NCI-H187 (cell line): Measurements from ENCODE around the gene DGKD.

Experiments used
- DNase-seq, 2 experiments: peaks; one replicate each; lab custom pipeline; 2025; lab: John Stamatoyannopoulos, UW

Gene DGKD

GRCh38 chr2:233477548-233478433 lies 123.5 kb downstream of the DGKD start:
- no peak for DNase-seq

- no peak for DNase-seq
Observed at GRCh38 chr2:233479616-233480489, 125.6 kb downstream of the DGKD start.

- DNase-seq = peak in 1 of 2 experiments; percentile 1
Observed at GRCh38 chr2:233480490-233481202, 126.4 kb downstream of the DGKD start.

DNA sequence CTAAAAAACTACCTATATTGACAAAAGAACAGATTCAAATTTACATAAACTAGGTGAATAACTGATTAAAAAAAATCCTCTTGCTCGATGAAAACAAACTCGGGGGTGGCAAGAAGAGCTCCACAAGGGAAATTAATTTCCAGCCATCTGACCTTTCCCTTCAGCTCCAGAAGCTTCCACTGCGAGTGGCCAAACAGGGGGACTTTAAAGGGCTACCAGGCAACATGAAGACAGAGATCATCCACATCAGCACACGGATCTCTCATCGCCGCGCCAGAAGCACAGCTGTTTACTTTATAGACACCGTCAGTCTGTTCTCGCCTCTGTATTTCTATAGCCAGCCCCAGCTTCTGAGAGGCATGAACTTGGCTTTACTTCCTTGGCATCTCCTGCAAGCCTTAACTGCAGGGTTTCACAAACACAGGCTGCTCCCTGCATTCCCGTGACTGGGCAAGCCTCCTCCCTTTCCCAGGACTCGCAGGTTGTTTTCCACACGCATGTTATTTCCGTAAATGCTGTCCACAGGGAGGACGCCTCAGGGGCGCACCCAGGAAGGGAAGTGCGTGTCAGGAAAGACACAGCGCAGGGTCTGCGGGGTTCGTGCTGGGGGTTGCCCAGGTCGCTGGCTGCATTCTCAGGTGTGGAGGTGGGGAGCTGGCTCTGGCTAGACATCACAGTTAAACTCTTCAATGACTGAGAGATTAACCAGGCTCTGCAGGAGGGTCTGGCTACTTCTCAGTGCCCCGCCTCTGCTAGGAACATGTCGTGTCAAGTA lies 127.3 kb downstream of the DGKD start:
- DNase-seq = no peak

- DNase-seq = no peak
Observed at GRCh38 chr2:233482616-233483015, 128.3 kb downstream of the DGKD start.

DNA sequence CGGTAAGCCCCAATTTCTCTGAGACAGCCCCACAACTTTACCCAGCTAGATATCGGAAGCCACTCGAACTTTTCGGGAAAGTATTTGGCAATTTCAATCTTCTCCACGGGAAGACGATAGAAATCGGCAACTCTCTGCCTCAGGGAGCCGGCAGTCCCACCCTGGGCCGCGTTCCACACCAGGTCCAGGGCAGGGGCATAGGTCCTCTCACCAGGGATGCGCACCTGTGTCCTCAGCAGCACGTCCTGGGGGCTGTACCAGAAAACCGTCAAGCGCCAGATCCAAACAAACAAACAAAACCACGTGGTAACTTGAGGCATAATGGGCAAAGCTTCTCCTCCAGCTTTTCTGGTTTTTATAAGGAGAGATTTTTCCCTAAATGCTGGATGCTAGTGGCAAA lies 131.4 kb downstream of the DGKD start:
- DNase-seq = no peak

- no peak for DNase-seq
Observed at GRCh38 chr2:233486357-233486756, 132.1 kb downstream of the DGKD start.

GRCh38 chr2:233486778-233487552 lies 132.7 kb downstream of the DGKD start:
- no peak for DNase-seq

DNA sequence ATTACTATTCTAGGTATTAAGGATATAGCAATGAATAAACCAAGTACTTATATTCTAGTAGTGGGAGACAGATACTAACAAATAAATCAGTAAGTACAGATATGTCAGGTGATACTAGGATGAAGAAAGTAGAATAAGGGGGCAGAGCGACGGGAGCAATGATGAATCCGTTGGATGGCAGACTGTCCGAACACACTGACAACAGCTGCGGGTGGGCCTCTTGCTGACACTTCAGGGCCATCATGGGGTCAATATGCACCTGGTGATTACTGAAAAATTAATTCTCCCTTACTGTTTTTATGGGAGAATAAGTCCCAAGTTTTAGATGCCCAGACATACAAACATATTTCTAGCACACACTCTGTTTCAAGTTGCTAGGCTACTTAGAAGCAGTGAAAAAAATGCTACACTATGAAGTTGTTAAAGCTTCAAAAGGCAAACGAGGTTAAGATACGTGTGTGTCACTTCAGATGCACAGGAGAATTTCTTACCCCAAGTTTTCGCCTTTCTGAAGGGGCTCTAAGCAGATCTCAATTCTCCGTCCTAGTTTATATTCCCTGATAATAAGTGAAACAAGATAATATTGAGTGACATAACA lies 133.6 kb downstream of the DGKD start:
- no peak for DNase-seq

- no peak for DNase-seq
Observed at GRCh38 chr2:233489143-233489542, 134.8 kb downstream of the DGKD start.

GRCh38 chr2:233489666-233490065 lies 135.4 kb downstream of the DGKD start:
- DNase-seq = no peak

DNA sequence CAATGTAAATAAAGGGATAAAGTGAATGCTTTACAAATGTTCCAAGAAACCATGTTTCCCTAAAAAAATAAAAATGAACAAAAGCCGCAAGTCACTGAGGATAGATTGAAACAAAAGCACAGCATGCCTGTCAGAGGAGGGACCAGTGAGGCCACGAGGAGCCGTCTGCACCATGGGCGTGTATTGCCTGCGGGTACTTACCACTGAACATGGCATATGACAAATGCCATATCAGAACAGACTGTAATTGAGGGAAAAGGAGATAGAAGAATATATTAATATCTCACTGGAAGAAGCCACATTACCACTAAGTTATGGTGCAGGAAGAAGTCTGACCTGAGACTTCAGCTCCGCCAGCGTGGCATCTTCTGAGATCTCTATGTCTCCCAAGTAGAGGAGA lies 136.5 kb downstream of the DGKD start:
- no peak for DNase-seq

DNA sequence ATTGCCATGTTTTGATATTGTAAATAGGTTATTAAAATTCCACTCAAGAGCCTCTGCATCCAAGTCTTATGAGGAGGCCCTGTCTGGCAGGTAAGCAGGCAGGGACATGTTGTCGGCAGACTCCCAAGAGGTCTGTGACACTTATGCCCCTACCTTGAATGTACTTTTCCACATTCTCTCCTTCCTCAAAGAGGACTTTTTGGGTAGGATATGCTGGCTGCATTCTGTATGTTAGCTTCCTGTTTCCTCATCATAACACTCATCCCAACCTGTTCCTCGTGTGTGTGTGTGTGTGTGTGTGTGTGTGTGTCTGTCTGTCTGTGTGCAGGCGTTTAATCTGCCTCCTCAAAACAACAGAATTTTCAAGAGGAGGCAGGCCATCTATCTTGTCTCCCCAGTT lies 137.0 kb downstream of the DGKD start:
- DNase-seq = no peak

- no peak for DNase-seq
Observed at GRCh38 chr2:233492078-233492477, 137.8 kb downstream of the DGKD start.

DNA sequence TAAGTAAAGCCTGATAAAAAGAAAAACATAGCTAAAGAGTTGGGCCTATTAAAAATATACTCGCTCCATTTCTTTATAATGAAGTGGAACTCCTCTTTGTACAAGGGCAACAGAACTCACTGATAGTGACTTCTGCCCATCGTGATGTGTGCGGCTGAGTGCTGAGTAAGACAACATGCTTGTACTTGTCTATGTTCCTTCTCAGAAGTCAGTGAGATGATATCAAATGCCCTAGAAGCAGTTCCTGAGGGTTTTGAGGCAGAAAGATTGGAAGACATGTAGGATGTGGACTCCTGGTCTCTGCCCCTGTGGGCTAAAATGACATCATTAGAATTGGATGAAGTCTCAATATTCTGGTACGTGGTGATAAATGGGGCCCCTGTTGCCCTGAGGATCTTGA lies 138.5 kb downstream of the DGKD start:
- DNase-seq = no peak

DNA sequence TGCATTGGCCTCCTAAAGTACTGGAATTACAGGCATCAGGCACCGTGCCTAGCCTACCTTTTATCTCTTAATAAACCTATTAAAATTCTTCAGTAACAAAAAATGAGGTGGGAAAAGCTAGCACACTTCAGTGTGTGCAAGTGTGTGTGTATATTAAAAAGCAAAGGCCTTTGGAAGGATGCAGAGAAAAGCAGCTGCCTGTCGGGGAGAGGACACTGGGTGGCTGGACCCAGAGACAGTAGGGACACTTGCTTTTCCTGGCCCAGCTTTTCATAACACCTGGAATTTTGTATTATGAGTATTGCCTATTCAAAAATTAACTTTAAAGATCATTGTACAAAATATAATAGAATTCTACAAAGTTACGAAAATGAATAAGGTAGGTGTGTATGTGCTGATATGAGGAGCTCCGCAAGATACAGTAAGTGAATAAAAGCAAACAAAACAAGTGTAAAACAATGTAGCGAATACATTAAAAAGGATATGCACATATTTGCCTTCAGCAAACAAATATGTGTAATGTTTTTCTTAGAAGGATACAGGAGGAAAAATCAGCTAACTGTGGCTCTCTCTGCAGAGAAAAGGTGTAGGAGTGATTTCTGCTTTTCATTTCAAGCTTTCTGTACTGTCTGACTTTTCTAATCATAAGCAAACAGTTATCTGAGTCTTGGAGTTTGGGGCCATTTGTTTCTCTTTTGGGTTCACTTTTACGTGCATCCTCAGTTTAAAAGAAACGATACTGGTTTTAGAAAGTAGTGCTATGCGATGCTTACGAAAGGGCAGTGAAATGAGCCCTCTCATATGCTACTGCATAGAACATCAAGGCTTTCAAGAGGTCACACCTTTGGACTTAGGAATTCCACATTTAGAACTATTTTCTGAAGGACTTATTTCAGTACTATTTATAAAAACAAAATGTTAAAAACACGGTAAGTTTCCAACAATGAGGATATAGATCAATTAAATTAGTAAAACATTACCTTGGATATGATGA lies 141.5 kb downstream of the DGKD start:
- no peak for DNase-seq

- no peak for DNase-seq
Observed at GRCh38 chr2:233497692-233498091, 143.4 kb downstream of the DGKD start.

DNA sequence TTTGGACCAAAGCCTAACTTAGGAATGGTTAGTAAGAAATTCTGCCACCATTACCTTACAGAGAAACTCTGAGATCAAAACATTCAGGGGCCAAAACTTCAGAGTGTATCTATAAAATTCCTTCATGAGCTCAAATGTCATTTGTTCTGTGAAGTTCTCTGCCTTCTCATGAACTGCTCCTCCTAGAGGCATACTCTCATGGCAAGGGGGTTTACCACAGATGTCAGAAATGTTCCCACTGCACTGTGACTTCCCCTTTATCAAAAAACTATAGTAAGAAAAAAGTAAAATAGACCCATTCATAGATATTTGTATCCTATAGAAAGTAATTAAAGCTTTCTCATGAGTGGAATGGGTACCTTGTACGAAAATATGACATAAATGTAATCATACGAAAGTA lies 143.8 kb downstream of the DGKD start:
- no peak for DNase-seq

DNA sequence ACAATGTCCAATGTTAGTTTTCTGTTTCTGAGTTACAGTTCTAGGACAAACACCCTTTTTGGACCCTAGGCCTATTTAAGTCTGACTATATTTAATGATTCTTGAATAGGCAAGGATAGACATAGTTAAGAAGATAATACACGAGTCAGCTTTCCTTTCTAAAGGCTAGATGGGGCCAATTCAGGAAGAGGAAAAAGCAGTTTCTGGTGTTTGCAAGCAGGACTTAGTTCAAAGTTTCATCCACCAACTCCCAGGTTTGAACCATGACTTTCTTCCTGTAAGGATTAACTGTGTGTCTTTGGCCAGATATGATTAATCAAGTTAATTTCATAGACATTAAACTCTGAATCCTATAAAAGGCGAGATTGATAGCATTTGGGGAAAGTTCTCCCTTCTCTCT lies 145.6 kb downstream of the DGKD start:
- no peak for DNase-seq
